ENCODE data around the gene CBR1. TPM values are rescaled to one million over a fixed set of nuclear protein-coding genes. Genes with fewer than 3 reads are reported as not detected.
"Not testable (repeated sequence)": the region's sequence is repeated elsewhere in the genome, so short reads cannot be mapped to it uniquely, and the experiment has no call there.

Gene CBR1
- total RNA-seq, 1 experiment from 2014 or later, result 26.4 TPM

DNA sequence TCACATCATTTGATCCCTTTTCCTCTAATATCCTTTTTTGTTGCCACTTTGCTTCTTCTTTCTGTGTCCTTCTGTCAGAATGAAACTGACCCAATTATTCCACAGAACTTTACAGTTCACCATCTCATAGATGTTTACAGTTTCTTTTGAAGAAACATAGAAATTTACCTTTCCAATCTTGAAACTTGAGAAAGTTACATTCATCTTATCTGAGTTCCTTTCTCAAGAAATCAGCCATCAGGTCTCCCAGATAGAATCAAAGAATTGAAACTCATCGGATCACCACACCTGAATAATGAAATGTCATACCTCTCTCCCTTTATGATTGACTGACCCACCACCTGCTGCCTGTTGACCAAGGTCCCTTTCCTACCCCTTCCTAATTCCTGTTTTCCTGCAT is 23.7 kb downstream of the CBR1 start:
- H3K4me2 ChIP-seq (ENCODE audit: low read depth, low read length, poor library complexity, severe bottlenecking), result no peak overlapping the region
- peaks cover 9% of the 10 kb centered on the region; the same call in 1 of the 2 replicates for H3K9me3 ChIP-seq (ENCODE audit: low read length)

GRCh38 chr21:36096398-36097290 is 26.8 kb downstream of the CBR1 start:
- no peaks in the 10 kb centered on the region for H3K9me2 ChIP-seq (replicated peaks; ENCODE audit: insufficient read depth, low read length)
- H3K4me1 ChIP-seq (ENCODE audit: low read length), result peaks cover 4% of the 10 kb centered on the region
- H4K20me1 ChIP-seq (ENCODE audit: insufficient read depth, low read depth, low read length), result no peaks in the 10 kb centered on the region
- no peaks in the 10 kb centered on the region for H3K36me3 ChIP-seq (ENCODE audit: insufficient read depth, low read length)
- H3K4me3 ChIP-seq (ENCODE audit: low read length), result no peak overlapping the region
- H3K4me2 ChIP-seq (ENCODE audit: low read depth, low read length, poor library complexity, severe bottlenecking), result no peak overlapping the region
- no peak for DNase-seq
- no peaks in the 10 kb centered on the region for H3K79me2 ChIP-seq (ENCODE audit: low read length)
- H3K27ac ChIP-seq (ENCODE audit: low read length), result no peak overlapping the region
- H3K9ac ChIP-seq (ENCODE audit: low read length), result no peak overlapping the region
- peaks cover 7% of the 10 kb centered on the region; the same call in 1 of the 2 replicates for H3K27me3 ChIP-seq (ENCODE audit: low read length)
- H3K9me3 ChIP-seq (ENCODE audit: low read length), result peaks cover 9% of the 10 kb centered on the region; the same call in 1 of the 2 replicates
- no peak overlapping the region for H2AFZ ChIP-seq (ENCODE audit: low read length)

More for the DNA sequence above, 23.7 kb downstream of the CBR1 start:
- Histone ChIP-seq H3K9ac (ENCODE audit: low read length) (no peak overlapping the region), H3K79me2 (ENCODE audit: low read length) (no peaks in the 10 kb centered on the region), H2AFZ (ENCODE audit: low read length) (no peak overlapping the region), H3K4me3 (ENCODE audit: low read length) (no peak overlapping the region), H3K27ac (ENCODE audit: low read length) (no peak overlapping the region), H3K9me2 (replicated peaks; ENCODE audit: insufficient read depth, low read length) (no peaks in the 10 kb centered on the region), H3K36me3 (ENCODE audit: insufficient read depth, low read length) (no peaks in the 10 kb centered on the region), H4K20me1 (ENCODE audit: insufficient read depth, low read depth, low read length) (no peaks in the 10 kb centered on the region), H3K27me3 (ENCODE audit: low read length) (peaks cover 7% of the 10 kb centered on the region; the same call in 1 of the 2 replicates), H3K4me1 (ENCODE audit: low read length) (peaks cover 4% of the 10 kb centered on the region)
- no peak for DNase-seq

GRCh38 chr21:36097427-36098181 is 27.8 kb downstream of the CBR1 start:
- Histone ChIP-seq H3K36me3 (ENCODE audit: insufficient read depth, low read length) (no peaks in the 10 kb centered on the region), H3K27me3 (ENCODE audit: low read length) (peaks cover 7% of the 10 kb centered on the region; the same call in 1 of the 2 replicates), H3K4me1 (ENCODE audit: low read length) (peaks cover 4% of the 10 kb centered on the region), H3K9me2 (replicated peaks; ENCODE audit: insufficient read depth, low read length) (no peaks in the 10 kb centered on the region), H3K4me3 (ENCODE audit: low read length) (no peak overlapping the region), H3K9me3 (ENCODE audit: low read length) (peaks cover 9% of the 10 kb centered on the region; the same call in 1 of the 2 replicates), H3K4me2 (ENCODE audit: low read depth, low read length, poor library complexity, severe bottlenecking) (no peak overlapping the region), H2AFZ (ENCODE audit: low read length) (no peak overlapping the region), H3K79me2 (ENCODE audit: low read length) (no peaks in the 10 kb centered on the region), H3K27ac (ENCODE audit: low read length) (no peak overlapping the region), H3K9ac (ENCODE audit: low read length) (no peak overlapping the region), H4K20me1 (ENCODE audit: insufficient read depth, low read depth, low read length) (no peaks in the 10 kb centered on the region)
- no peak for DNase-seq

DNA sequence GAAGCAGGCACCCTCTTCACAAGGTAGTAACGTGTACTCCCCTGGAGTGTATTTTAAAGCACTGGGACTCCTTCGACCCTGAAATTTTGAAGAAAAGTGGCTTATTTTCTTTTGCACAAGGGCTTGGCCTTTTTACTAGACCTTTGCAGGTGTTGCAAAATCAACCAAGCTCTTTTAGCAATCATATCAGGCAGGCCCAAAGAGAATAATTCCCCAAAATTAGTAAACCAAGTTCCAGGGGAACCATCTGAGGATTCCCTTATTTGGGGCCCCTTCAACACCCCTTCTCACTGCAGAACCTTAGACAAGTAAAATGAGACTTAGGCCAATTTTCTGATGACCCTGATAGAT is 28.3 kb downstream of the CBR1 start:
- peaks cover 4% of the 10 kb centered on the region for H3K4me1 ChIP-seq (ENCODE audit: low read length)
- no peaks in the 10 kb centered on the region for H3K79me2 ChIP-seq (ENCODE audit: low read length)
- no peak overlapping the region for H3K4me3 ChIP-seq (ENCODE audit: low read length)
- no peak overlapping the region for H3K4me2 ChIP-seq (ENCODE audit: low read depth, low read length, poor library complexity, severe bottlenecking)
- H3K9me2 ChIP-seq (replicated peaks; ENCODE audit: insufficient read depth, low read length), result no peaks in the 10 kb centered on the region
- H3K9me3 ChIP-seq (ENCODE audit: low read length), result peaks cover 9% of the 10 kb centered on the region; the same call in 1 of the 2 replicates
- no peak for DNase-seq
- H3K27ac ChIP-seq (ENCODE audit: low read length), result no peak overlapping the region
- H4K20me1 ChIP-seq (ENCODE audit: insufficient read depth, low read depth, low read length), result no peaks in the 10 kb centered on the region
- no peak overlapping the region for H2AFZ ChIP-seq (ENCODE audit: low read length)
- H3K9ac ChIP-seq (ENCODE audit: low read length), result no peak overlapping the region
- H3K36me3 ChIP-seq (ENCODE audit: insufficient read depth, low read length), result no peaks in the 10 kb centered on the region
- peaks cover 6% of the 10 kb centered on the region; the same call in 1 of the 2 replicates for H3K27me3 ChIP-seq (ENCODE audit: low read length)

- Histone ChIP-seq H3K79me2 (ENCODE audit: low read length) (no peaks in the 10 kb centered on the region), H3K4me2 (ENCODE audit: low read depth, low read length, poor library complexity, severe bottlenecking) (no peak overlapping the region), H3K4me3 (ENCODE audit: low read length) (no peak overlapping the region), H3K27ac (ENCODE audit: low read length) (no peak overlapping the region), H3K4me1 (ENCODE audit: low read length) (peaks cover 4% of the 10 kb centered on the region), H3K9ac (ENCODE audit: low read length) (no peak overlapping the region), H3K27me3 (ENCODE audit: low read length) (no peaks in the 10 kb centered on the region), H3K36me3 (ENCODE audit: insufficient read depth, low read length) (no peaks in the 10 kb centered on the region), H4K20me1 (ENCODE audit: insufficient read depth, low read depth, low read length) (no peaks in the 10 kb centered on the region), H3K9me2 (replicated peaks; ENCODE audit: insufficient read depth, low read length) (no peaks in the 10 kb centered on the region), H2AFZ (ENCODE audit: low read length) (no peak overlapping the region), H3K9me3 (ENCODE audit: low read length) (peaks cover under 1% of the 10 kb centered on the region; the same call in 1 of the 2 replicates)
- no peak for DNase-seq
Observed at GRCh38 chr21:36099000-36099399, 29.2 kb downstream of the CBR1 start.

- not testable (repeated sequence) for DNase-seq; H3K4me2 ChIP-seq (ENCODE audit: low read depth, low read length, poor library complexity, severe bottlenecking); H3K9ac ChIP-seq (ENCODE audit: low read length); H4K20me1 ChIP-seq (ENCODE audit: insufficient read depth, low read depth, low read length); H3K4me1 ChIP-seq (ENCODE audit: low read length); H3K27me3 ChIP-seq (ENCODE audit: low read length); H2AFZ ChIP-seq (ENCODE audit: low read length); H3K4me3 ChIP-seq (ENCODE audit: low read length); H3K9me2 ChIP-seq (replicated peaks; ENCODE audit: insufficient read depth, low read length); H3K9me3 ChIP-seq (ENCODE audit: low read length); H3K79me2 ChIP-seq (ENCODE audit: low read length); H3K27ac ChIP-seq (ENCODE audit: low read length); H3K36me3 ChIP-seq (ENCODE audit: insufficient read depth, low read length)
Observed at GRCh38 chr21:36099695-36100211, 29.9 kb downstream of the CBR1 start.

GRCh38 chr21:36100971-36101641 is 31.3 kb downstream of the CBR1 start:
- H3K9ac ChIP-seq (ENCODE audit: low read length), result no peak overlapping the region
- DNase-seq, result peak; percentile 16
- no peaks in the 10 kb centered on the region for H4K20me1 ChIP-seq (ENCODE audit: insufficient read depth, low read depth, low read length)
- no peaks in the 10 kb centered on the region for H3K9me3 ChIP-seq (ENCODE audit: low read length)
- no peaks in the 10 kb centered on the region for H3K9me2 ChIP-seq (replicated peaks; ENCODE audit: insufficient read depth, low read length)
- no peaks in the 10 kb centered on the region for H3K36me3 ChIP-seq (ENCODE audit: insufficient read depth, low read length)
- H3K4me2 ChIP-seq (ENCODE audit: low read depth, low read length, poor library complexity, severe bottlenecking), result no peak overlapping the region
- H3K4me3 ChIP-seq (ENCODE audit: low read length), result no peak overlapping the region
- H3K27ac ChIP-seq (ENCODE audit: low read length), result no peak overlapping the region
- H3K27me3 ChIP-seq (ENCODE audit: low read length), result no peaks in the 10 kb centered on the region
- H2AFZ ChIP-seq (ENCODE audit: low read length), result no peak overlapping the region
- H3K4me1 ChIP-seq (ENCODE audit: low read length), result peaks cover 4% of the 10 kb centered on the region
- H3K79me2 ChIP-seq (ENCODE audit: low read length), result no peaks in the 10 kb centered on the region
